Activated CD8-positive, alpha-beta T cell treated with anti-CD3 and anti-CD28 coated beads, Interleukin-2, amount 10 ng/mL, durations not matched to agents 7 days and 5 days (primary cell): Measurements from ENCODE around the gene BDNF. TPM values are rescaled to one million over a fixed set of nuclear protein-coding genes. Genes with fewer than 3 reads are reported as not detected.

Experiments used
- ATAC-seq: fragments of 150-1000 bp; cut with Tn5 transposase; one replicate; pipeline ENCODE4 v1.10.0; 2021; ENCODE audit warnings: moderate library complexity
- CTCF ChIA-PET: fragments of 350-600 bp; sonication (Branson Sonifier 250); formaldehyde crosslinking; loops from one replicate; lab custom pipeline; 2021; ENCODE audit warnings: antibody characterized with exemption; lab: Charles Lee
- POLR2A ChIA-PET: fragments of 350-600 bp; sonication (Branson Sonifier 250); formaldehyde crosslinking; loops from one replicate; lab custom pipeline; 2021; ENCODE audit warnings: antibody characterized with exemption; lab: Charles Lee
- DNase-seq: peaks from one replicate; pipeline ENCODE4 v3.0.0-alpha.2; 2020
- H3K27ac Mint-ChIP-seq: one replicate; pipeline ENCODE4 v1.8.0; 2021; ENCODE audit warnings: mild to moderate bottlenecking, mixed read lengths
- H3K27me3 Mint-ChIP-seq: one replicate; pipeline ENCODE4 v1.8.0; 2021; ENCODE audit warnings: low read depth, mixed read lengths
- H3K36me3 Mint-ChIP-seq: one replicate; pipeline ENCODE4 v1.8.0; 2021; ENCODE audit warnings: low read depth, mixed read lengths
- H3K4me1 Mint-ChIP-seq: one replicate; pipeline ENCODE4 v1.8.0; 2021; ENCODE audit warnings: low read depth, mixed read lengths
- H3K4me3 Mint-ChIP-seq: one replicate; pipeline ENCODE4 v1.8.0; 2021; ENCODE audit warnings: mild to moderate bottlenecking, mixed read lengths
- H3K9me3 Mint-ChIP-seq: one replicate; pipeline ENCODE4 v1.8.0; 2022; ENCODE audit warnings: mixed read lengths; ENCODE audit not compliant: insufficient read depth
- total RNA-seq, 2 experiments: library from RNA; stranded (reverse); gene quantifications; one replicate each; pipeline ENCODE4 v1.2.3, GENCODE V29; 2021

BDNF gene
- total RNA-seq, 2 experiments from 2014 or later = not detected

GRCh38 chr11:27703481-27703880, 3.2 kb upstream of the BDNF start:
- H3K9me3 Mint-ChIP-seq = no peaks in the 10 kb centered on the region
- no peak for DNase-seq
- ChIA-PET CTCF (interaction anchor here (4.6 kb wide), 1 partner anchor 13 kb away, joined by 18 read pairs; no protein-coding TSS in a partner anchor), POLR2A (no interaction called here)
- no peak overlapping the region for H3K27ac Mint-ChIP-seq
- no peak overlapping the region for H3K4me3 Mint-ChIP-seq
- no peak for ATAC-seq
- H3K4me1 Mint-ChIP-seq = peaks cover 24% of the 10 kb centered on the region
- peaks cover 52% of the 10 kb centered on the region for H3K27me3 Mint-ChIP-seq
- H3K36me3 Mint-ChIP-seq = no peaks in the 10 kb centered on the region

GRCh38 chr11:27702811-27703210, 2.6 kb upstream of the BDNF start:
- Mint-ChIP-seq H3K27ac (no peak overlapping the region), H3K36me3 (no peaks in the 10 kb centered on the region), H3K27me3 (peaks cover 55% of the 10 kb centered on the region), H3K4me1 (peaks cover 24% of the 10 kb centered on the region), H3K4me3 (no peak overlapping the region), H3K9me3 (no peaks in the 10 kb centered on the region)
- CTCF ChIA-PET = interaction anchor here (4.6 kb wide), 1 partner anchor 14 kb away, joined by 18 read pairs; no protein-coding TSS in a partner anchor
- DNase-seq = no peak
- no peak for ATAC-seq
- POLR2A ChIA-PET = no interaction called here

- ChIA-PET POLR2A (no interaction called here), CTCF (interaction anchor here (1.1 to 4.6 kb wide), 2 partner anchors 9 to 15 kb away, joined by 3 to 18 read pairs; no protein-coding TSS in a partner anchor)
- DNase-seq = peak; percentile 28
- Mint-ChIP-seq H3K9me3 (no peaks in the 10 kb centered on the region), H3K4me1 (peaks cover 24% of the 10 kb centered on the region), H3K36me3 (no peaks in the 10 kb centered on the region), H3K27me3 (peaks cover 59% of the 10 kb centered on the region), H3K27ac (no peak overlapping the region), H3K4me3 (peak overlapping the region; percentile 70)
- no peak for ATAC-seq
These were observed 1.3 kb upstream of the BDNF start for GRCh38 chr11:27701355-27702105.

GRCh38 chr11:27699926-27700350, 317 bp downstream of the BDNF start:
- ChIA-PET POLR2A (no interaction called here), CTCF (interaction anchor here (1.3 to 2.6 kb wide), 3 partner anchors 13 to 832 kb away, joined by 4 to 38 read pairs (median 6); no protein-coding TSS in a partner anchor)
- no peaks in the 10 kb centered on the region for H3K36me3 Mint-ChIP-seq
- no peak for DNase-seq
- peak overlapping the region; percentile 22 for H3K4me3 Mint-ChIP-seq
- H3K27me3 Mint-ChIP-seq = peaks cover 57% of the 10 kb centered on the region
- ATAC-seq = no peak
- no peaks in the 10 kb centered on the region for H3K9me3 Mint-ChIP-seq
- H3K4me1 Mint-ChIP-seq = peaks cover 24% of the 10 kb centered on the region
- H3K27ac Mint-ChIP-seq = no peak overlapping the region

DNA sequence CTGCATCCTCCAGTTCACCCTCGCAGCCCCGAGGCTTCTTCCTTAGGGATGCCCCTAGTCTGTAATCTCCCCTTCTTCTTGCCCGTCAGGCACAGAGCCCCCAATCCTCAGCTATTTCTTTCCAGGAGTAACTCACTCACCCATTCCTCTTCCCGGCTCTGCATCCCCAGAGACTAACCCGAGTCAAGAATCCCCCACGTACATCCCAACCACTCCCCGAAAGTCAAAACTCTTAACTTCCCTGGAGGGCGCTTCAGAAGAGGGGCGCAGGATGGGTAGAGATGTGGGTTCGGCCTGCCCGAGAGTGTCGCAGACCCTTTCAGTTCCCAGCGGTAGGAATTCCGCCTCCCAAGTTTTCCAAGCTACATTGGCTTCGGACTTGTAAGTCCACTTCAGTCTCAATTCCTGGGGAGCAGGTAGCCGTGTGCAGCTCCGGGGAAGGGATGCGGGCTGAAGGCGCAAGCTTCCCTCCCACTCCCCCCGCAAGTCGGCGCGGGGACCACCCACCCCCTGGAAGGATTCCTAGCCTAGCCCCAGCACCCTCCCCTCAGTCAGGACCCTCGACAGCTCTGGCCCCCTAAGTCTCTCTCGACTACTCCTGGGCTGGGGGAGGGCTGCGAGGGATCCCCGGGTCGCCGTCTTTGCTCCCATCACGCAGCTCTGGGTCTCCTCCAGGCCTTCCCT, 871 bp downstream of the BDNF start:
- ATAC-seq (no peak), DNase-seq (no peak)
- POLR2A ChIA-PET = no interaction called here
- H3K27ac Mint-ChIP-seq = no peak overlapping the region
- H3K4me1 Mint-ChIP-seq = peaks cover 24% of the 10 kb centered on the region
- peaks cover 54% of the 10 kb centered on the region for H3K27me3 Mint-ChIP-seq
- H3K36me3 Mint-ChIP-seq = no peaks in the 10 kb centered on the region
- peak overlapping the region; percentile 23 for H3K4me3 Mint-ChIP-seq
- H3K9me3 Mint-ChIP-seq = no peaks in the 10 kb centered on the region
- CTCF ChIA-PET = interaction anchor here (0.8 to 2.6 kb wide), 10 partner anchors 12 to 832 kb away, joined by 3 to 38 read pairs (median 4); no protein-coding TSS in a partner anchor

GRCh38 chr11:27698872-27699241, 1.4 kb downstream of the BDNF start:
- Mint-ChIP-seq H3K4me3 (peak overlapping the region; percentile 23), H3K27ac (no peak overlapping the region), H3K36me3 (no peaks in the 10 kb centered on the region), H3K4me1 (peaks cover 24% of the 10 kb centered on the region), H3K27me3 (peaks cover 54% of the 10 kb centered on the region), H3K9me3 (no peaks in the 10 kb centered on the region)
- DNase-seq = peak; percentile 77
- ChIA-PET POLR2A (no interaction called here), CTCF (interaction anchor here (0.8 to 2.6 kb wide), 11 partner anchors 12 to 939 kb away, joined by 3 to 38 read pairs (median 4); no protein-coding TSS in a partner anchor)
- ATAC-seq = peak; percentile 78

- Mint-ChIP-seq H3K27me3 (peaks cover 46% of the 10 kb centered on the region), H3K4me3 (no peak overlapping the region), H3K27ac (no peak overlapping the region), H3K36me3 (no peaks in the 10 kb centered on the region), H3K4me1 (peaks cover 24% of the 10 kb centered on the region), H3K9me3 (no peaks in the 10 kb centered on the region)
- ChIA-PET CTCF (no interaction called here), POLR2A (no interaction called here)
- DNase-seq (no peak), ATAC-seq (no peak)
These were observed 2.5 kb downstream of the BDNF start for GRCh38 chr11:27697679-27698275.

DNA sequence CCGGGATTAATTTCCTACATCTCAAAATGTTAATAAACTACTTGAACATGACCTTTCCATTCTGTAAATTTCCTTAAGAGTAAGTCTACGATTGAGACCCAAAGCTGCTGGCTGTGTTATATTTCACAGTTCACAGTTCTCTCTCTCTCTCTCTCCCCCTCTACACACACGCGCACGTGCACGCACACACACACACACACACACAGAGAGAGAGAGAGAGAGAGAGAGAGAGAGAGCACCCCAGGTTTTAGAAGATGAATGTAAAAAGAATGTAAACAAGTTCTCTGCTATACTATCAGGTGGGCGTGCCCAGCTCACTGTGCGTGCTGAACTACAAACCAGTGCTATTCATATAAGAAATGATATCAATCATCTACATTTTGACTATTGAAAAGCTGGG, 3.3 kb downstream of the BDNF start:
- Mint-ChIP-seq H3K4me3 (no peak overlapping the region), H3K4me1 (peaks cover 24% of the 10 kb centered on the region), H3K27me3 (peaks cover 43% of the 10 kb centered on the region), H3K27ac (no peak overlapping the region), H3K36me3 (no peaks in the 10 kb centered on the region), H3K9me3 (no peaks in the 10 kb centered on the region)
- no peak for DNase-seq
- ATAC-seq = no peak
- CTCF ChIA-PET = no interaction called here
- POLR2A ChIA-PET = no interaction called here

- H3K9me3 Mint-ChIP-seq = no peaks in the 10 kb centered on the region
- H3K4me1 Mint-ChIP-seq = peaks cover 18% of the 10 kb centered on the region
- ATAC-seq (no peak), DNase-seq (no peak)
- peaks cover 35% of the 10 kb centered on the region for H3K27me3 Mint-ChIP-seq
- ChIA-PET POLR2A (no interaction called here), CTCF (no interaction called here)
- no peaks in the 10 kb centered on the region for H3K36me3 Mint-ChIP-seq
- no peak overlapping the region for H3K4me3 Mint-ChIP-seq
- H3K27ac Mint-ChIP-seq = no peak overlapping the region
These were observed 4.1 kb downstream of the BDNF start for GRCh38 chr11:27696115-27696514.

GRCh38 chr11:27694992-27695391, 5.3 kb downstream of the BDNF start:
- ChIA-PET POLR2A (no interaction called here), CTCF (interaction anchor here (0.9 to 1.0 kb wide), 3 partner anchors 11 to 834 kb away, joined by 3 to 4 read pairs (median 3); no protein-coding TSS in a partner anchor)
- DNase-seq = no peak
- no peaks in the 10 kb centered on the region for H3K36me3 Mint-ChIP-seq
- H3K27ac Mint-ChIP-seq = no peak overlapping the region
- peaks cover 30% of the 10 kb centered on the region for H3K27me3 Mint-ChIP-seq
- H3K4me1 Mint-ChIP-seq = peaks cover 13% of the 10 kb centered on the region
- H3K4me3 Mint-ChIP-seq = no peak overlapping the region
- no peak for ATAC-seq
- H3K9me3 Mint-ChIP-seq = no peaks in the 10 kb centered on the region

DNA sequence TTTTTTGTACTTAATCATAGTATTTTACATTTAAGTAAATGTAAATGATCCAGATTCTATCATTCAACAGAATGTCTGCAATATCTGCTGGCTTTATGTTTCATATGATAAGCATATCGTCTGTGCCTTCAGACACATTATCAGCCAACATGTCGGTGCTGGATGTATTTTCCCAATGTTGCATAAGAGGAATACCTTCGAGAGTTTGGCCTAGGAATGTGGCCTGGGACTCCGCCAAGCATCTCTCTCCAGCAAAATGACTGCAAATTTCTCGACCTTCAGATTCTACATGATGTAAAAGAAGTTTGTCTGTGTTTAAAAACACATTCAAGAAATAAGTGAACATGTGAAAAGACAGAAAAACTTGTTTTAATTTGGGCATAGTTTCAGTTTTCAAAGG, 6.9 kb downstream of the BDNF start:
- POLR2A ChIA-PET = no interaction called here

More for the DNA sequence above, 6.9 kb downstream of the BDNF start:
- peaks cover 16% of the 10 kb centered on the region for H3K27me3 Mint-ChIP-seq
- CTCF ChIA-PET = no interaction called here
- H3K4me1 Mint-ChIP-seq = no peaks in the 10 kb centered on the region
- H3K4me3 Mint-ChIP-seq = no peak overlapping the region
- no peak overlapping the region for H3K27ac Mint-ChIP-seq
- no peaks in the 10 kb centered on the region for H3K9me3 Mint-ChIP-seq
- H3K36me3 Mint-ChIP-seq = no peaks in the 10 kb centered on the region
- ATAC-seq (no peak), DNase-seq (no peak)
